ENCODE measurements around the gene RFX7.

RFX7 gene

GRCh38 chr15:56124391-56124790 is 119.3 kb downstream of the RFX7 start:
- Mint-ChIP-seq H3K27ac (no peak overlapping the region), H3K36me3 (ENCODE audit: low read depth) (peaks cover 100% of the 10 kb centered on the region), H3K4me1 (no peaks in the 10 kb centered on the region), H3K9me3 (peaks cover 100% of the 10 kb centered on the region), H3K4me3 (no peak overlapping the region), H3K27me3 (ENCODE audit: low read depth, poor library complexity) (no peaks in the 10 kb centered on the region)
- no peak for DNase-seq
- no peak for TF ChIP-seq CTCF (IDR thresholded peaks at IDR 0.05)

GRCh38 chr15:56105855-56106254 is 137.8 kb downstream of the RFX7 start:
- no peak for DNase-seq
- H3K4me1 Mint-ChIP-seq: no peaks in the 10 kb centered on the region
- H3K9me3 Mint-ChIP-seq: peaks cover 18% of the 10 kb centered on the region
- H3K4me3 Mint-ChIP-seq: no peak overlapping the region
- H3K27ac Mint-ChIP-seq: no peak overlapping the region
- peaks cover 3% of the 10 kb centered on the region for H3K27me3 Mint-ChIP-seq (ENCODE audit: low read depth, poor library complexity)
- TF ChIP-seq CTCF (IDR thresholded peaks at IDR 0.05): no peak
- H3K36me3 Mint-ChIP-seq (ENCODE audit: low read depth): peaks cover 58% of the 10 kb centered on the region

GRCh38 chr15:56102441-56102840 is 141.2 kb downstream of the RFX7 start:
- H3K36me3 Mint-ChIP-seq (ENCODE audit: low read depth): peaks cover 55% of the 10 kb centered on the region
- no peaks in the 10 kb centered on the region for H3K27me3 Mint-ChIP-seq (ENCODE audit: low read depth, poor library complexity)
- H3K27ac Mint-ChIP-seq: no peak overlapping the region
- no peaks in the 10 kb centered on the region for H3K4me1 Mint-ChIP-seq
- TF ChIP-seq CTCF (IDR thresholded peaks at IDR 0.05): no peak
- no peak overlapping the region for H3K4me3 Mint-ChIP-seq
- no peaks in the 10 kb centered on the region for H3K9me3 Mint-ChIP-seq
- DNase-seq: no peak

- Mint-ChIP-seq H3K36me3 (ENCODE audit: low read depth) (peaks cover 58% of the 10 kb centered on the region), H3K27ac (peak overlapping the region; percentile 94), H3K27me3 (ENCODE audit: low read depth, poor library complexity) (no peaks in the 10 kb centered on the region), H3K9me3 (no peaks in the 10 kb centered on the region), H3K4me1 (no peaks in the 10 kb centered on the region), H3K4me3 (no peak overlapping the region)
- no peak for TF ChIP-seq CTCF (IDR thresholded peaks at IDR 0.05)
- no peak for DNase-seq
Measured at GRCh38 chr15:56099311-56099710, 144.4 kb downstream of the RFX7 start.

- TF ChIP-seq CTCF (IDR thresholded peaks at IDR 0.05): no peak
- Mint-ChIP-seq H3K4me3 (no peak overlapping the region), H3K36me3 (ENCODE audit: low read depth) (peaks cover 67% of the 10 kb centered on the region), H3K4me1 (no peaks in the 10 kb centered on the region), H3K27ac (no peak overlapping the region), H3K9me3 (no peaks in the 10 kb centered on the region), H3K27me3 (ENCODE audit: low read depth, poor library complexity) (no peaks in the 10 kb centered on the region)
- DNase-seq: no peak
Measured at GRCh38 chr15:56098195-56098863, 145.3 kb downstream of the RFX7 start.

- no peak overlapping the region for H3K4me3 Mint-ChIP-seq
- no peaks in the 10 kb centered on the region for H3K4me1 Mint-ChIP-seq
- DNase-seq: no peak
- peaks cover 67% of the 10 kb centered on the region for H3K36me3 Mint-ChIP-seq (ENCODE audit: low read depth)
- TF ChIP-seq CTCF (IDR thresholded peaks at IDR 0.05): no peak
- H3K9me3 Mint-ChIP-seq: no peaks in the 10 kb centered on the region
- H3K27me3 Mint-ChIP-seq (ENCODE audit: low read depth, poor library complexity): no peaks in the 10 kb centered on the region
- no peak overlapping the region for H3K27ac Mint-ChIP-seq
Measured at GRCh38 chr15:56095406-56095805, 148.3 kb downstream of the RFX7 start.

Data from nephron progenitor cell (in vitro differentiated cells).